Skeletal muscle satellite cell (primary cell): Measurements from ENCODE around the gene FAT2.
A peak's percentile ranks its signal among the peaks of the same experiment; 100 is the strongest.

Experiments used
- H3K27me3 ChIP-seq: 2 replicates; pipeline ENCODE4 v1.7.0; 2013; ENCODE audit warnings: low read length; ENCODE audit not compliant: control insufficient read depth, insufficient read depth
- H3K36me3 ChIP-seq: 2 replicates; pipeline ENCODE4 v1.7.0; 2013; ENCODE audit warnings: mild to moderate bottlenecking, control low read depth, low read length; ENCODE audit not compliant: insufficient read depth
- H3K4me1 ChIP-seq: 2 replicates; pipeline ENCODE4 v1.7.0; 2013; ENCODE audit warnings: low read length; ENCODE audit not compliant: control insufficient read depth, insufficient read depth
- H3K4me2 ChIP-seq: 2 replicates; pipeline ENCODE4 v1.7.0; 2013; ENCODE audit warnings: mild to moderate bottlenecking, low read length
- H3K4me3 ChIP-seq: 2 replicates; pipeline ENCODE4 v1.7.0; 2013; ENCODE audit warnings: low read length
- H3K9ac ChIP-seq: 2 replicates; pipeline ENCODE4 v1.7.0; 2013; ENCODE audit warnings: mild to moderate bottlenecking, low read depth, low read length, moderate library complexity
- H3K9me3 ChIP-seq: replicated peaks from 2 replicates; pipeline ENCODE4 v1.7.0; 2013; ENCODE audit warnings: mild to moderate bottlenecking, control low read depth, low read length

FAT2 gene

GRCh38 chr5:151625285-151625684 lies 34.2 kb upstream of the FAT2 start:
- no peak overlapping the region for H3K9ac ChIP-seq
- peaks cover 13% of the 10 kb centered on the region for H3K4me1 ChIP-seq
- no peaks in the 10 kb centered on the region for H3K9me3 ChIP-seq
- H3K36me3 ChIP-seq, result no peaks in the 10 kb centered on the region
- no peak overlapping the region for H3K4me2 ChIP-seq
- no peak overlapping the region for H3K4me3 ChIP-seq
- peaks cover 36% of the 10 kb centered on the region for H3K27me3 ChIP-seq

DNA sequence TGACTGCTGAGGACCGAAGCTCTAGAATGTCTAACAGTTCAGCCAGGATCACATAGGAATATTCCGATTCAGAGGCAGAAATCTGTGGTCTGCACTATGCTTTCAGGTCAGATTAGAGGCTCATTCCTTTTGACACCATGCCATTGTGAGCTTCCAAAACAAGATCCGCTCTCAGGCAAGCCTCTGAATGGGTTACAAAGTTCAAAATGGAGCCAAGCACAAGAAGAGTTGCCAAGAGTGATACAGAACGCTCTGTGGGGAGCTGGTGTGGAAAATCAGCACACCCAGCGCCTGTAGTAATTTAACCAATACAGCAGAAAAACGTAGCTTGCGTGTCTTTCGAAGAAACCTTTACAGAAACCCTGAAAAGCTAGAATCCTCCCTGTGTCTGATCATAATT lies 33.3 kb upstream of the FAT2 start:
- Histone ChIP-seq H3K9me3 (no peaks in the 10 kb centered on the region), H3K4me2 (peak overlapping the region; percentile 13), H3K9ac (no peak overlapping the region), H3K27me3 (peaks cover 42% of the 10 kb centered on the region), H3K4me3 (no peak overlapping the region), H3K4me1 (peaks cover 9% of the 10 kb centered on the region), H3K36me3 (no peaks in the 10 kb centered on the region)

- Histone ChIP-seq H3K4me2 (no peak overlapping the region), H3K36me3 (no peaks in the 10 kb centered on the region), H3K4me3 (no peak overlapping the region), H3K9ac (no peak overlapping the region), H3K4me1 (no peaks in the 10 kb centered on the region), H3K27me3 (peaks cover 49% of the 10 kb centered on the region), H3K9me3 (no peaks in the 10 kb centered on the region)
Observed at GRCh38 chr5:151622367-151623088, 31.4 kb upstream of the FAT2 start.

- Histone ChIP-seq H3K9me3 (no peaks in the 10 kb centered on the region), H3K9ac (no peak overlapping the region), H3K4me1 (no peaks in the 10 kb centered on the region), H3K4me2 (no peak overlapping the region), H3K27me3 (peaks cover 62% of the 10 kb centered on the region), H3K36me3 (no peaks in the 10 kb centered on the region), H3K4me3 (no peak overlapping the region)
Observed at GRCh38 chr5:151620461-151620840, 29.3 kb upstream of the FAT2 start.

DNA sequence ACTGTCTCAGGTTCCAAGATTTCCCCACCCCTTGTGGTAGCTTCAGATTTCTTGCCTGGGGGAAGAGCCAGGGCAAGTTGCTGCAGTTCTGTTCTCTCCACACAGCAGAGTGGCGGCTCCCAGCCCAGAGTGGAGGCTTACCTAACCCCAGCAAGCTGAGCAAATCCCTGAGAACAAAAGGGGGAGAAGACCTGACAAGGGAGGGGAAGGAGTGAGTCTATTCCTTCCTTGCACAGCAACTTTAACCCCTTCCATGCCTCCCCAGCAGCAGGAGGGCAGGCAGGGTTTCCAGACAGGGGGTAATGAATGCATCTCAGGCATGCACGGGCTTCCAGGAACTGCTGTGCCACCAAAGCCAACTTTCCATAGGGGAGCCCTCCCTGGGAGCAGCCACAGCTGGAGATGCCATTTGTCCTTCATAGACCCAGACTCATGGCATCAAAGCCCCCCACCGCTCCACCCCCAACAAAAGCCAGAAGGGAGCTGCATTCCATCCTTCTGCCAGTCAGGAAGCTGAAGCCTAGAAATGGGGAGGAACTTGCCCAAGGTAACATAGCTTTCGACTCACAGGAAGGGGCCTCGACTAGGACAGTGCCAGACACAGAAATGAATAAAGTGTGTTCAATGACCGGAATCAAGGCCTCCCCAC lies 28.8 kb upstream of the FAT2 start:
- no peaks in the 10 kb centered on the region for H3K4me1 ChIP-seq
- no peak overlapping the region for H3K4me2 ChIP-seq
- H3K36me3 ChIP-seq, result no peaks in the 10 kb centered on the region
- H3K9me3 ChIP-seq, result no peaks in the 10 kb centered on the region
- H3K9ac ChIP-seq, result no peak overlapping the region
- H3K4me3 ChIP-seq, result no peak overlapping the region
- peaks cover 60% of the 10 kb centered on the region for H3K27me3 ChIP-seq

DNA sequence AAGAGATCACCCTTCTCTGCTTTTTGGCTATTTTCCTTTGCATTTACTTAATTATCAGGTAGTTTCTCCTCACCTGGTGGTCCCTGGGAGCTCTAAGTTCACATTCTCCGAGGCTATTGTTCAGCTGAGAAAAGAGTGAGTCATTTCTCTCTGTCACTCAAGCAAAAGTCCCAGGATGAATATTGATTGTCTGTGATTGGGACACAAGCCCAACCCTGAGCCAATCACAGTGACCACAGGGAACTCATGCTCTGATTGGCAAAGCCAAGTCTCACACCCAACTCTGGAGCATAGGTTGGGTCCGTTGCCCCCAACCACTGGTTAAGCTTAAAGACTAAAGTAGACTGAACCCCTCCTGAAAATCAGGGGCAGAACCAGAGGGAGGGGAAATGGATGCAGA lies 27.8 kb upstream of the FAT2 start:
- no peak overlapping the region for H3K4me3 ChIP-seq
- no peaks in the 10 kb centered on the region for H3K4me1 ChIP-seq
- H3K4me2 ChIP-seq, result no peak overlapping the region
- peaks cover 56% of the 10 kb centered on the region for H3K27me3 ChIP-seq
- no peaks in the 10 kb centered on the region for H3K9me3 ChIP-seq
- H3K36me3 ChIP-seq, result no peaks in the 10 kb centered on the region
- no peak overlapping the region for H3K9ac ChIP-seq

GRCh38 chr5:151617841-151618710 lies 26.9 kb upstream of the FAT2 start:
- H3K9me3 ChIP-seq, result no peaks in the 10 kb centered on the region
- H3K4me1 ChIP-seq, result no peaks in the 10 kb centered on the region
- H3K9ac ChIP-seq, result no peak overlapping the region
- H3K27me3 ChIP-seq, result peaks cover 58% of the 10 kb centered on the region
- no peak overlapping the region for H3K4me3 ChIP-seq
- H3K36me3 ChIP-seq, result no peaks in the 10 kb centered on the region
- H3K4me2 ChIP-seq, result no peak overlapping the region

DNA sequence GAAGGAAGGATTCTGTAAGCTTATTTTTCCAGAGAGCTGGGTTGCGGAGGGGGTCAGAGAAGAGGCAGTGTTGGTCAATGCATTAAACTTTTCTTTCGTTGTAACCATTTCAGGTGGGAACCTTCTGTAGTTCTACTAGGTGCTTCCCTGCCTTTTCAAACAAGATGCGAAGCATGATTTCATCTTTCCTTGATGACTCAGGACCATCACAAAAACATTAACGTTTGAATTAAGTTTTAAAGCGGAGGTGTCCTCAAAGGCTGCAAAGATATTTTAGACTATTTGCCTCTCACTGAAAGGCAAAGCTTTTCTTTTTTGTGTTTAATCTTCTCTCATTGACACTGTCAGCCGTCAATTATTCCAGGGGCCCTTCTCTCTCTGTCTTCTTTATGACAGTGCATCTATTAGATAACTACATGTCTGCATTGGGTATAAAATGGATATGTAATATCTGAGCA lies 26.3 kb upstream of the FAT2 start:
- Histone ChIP-seq H3K36me3 (no peaks in the 10 kb centered on the region), H3K9ac (no peak overlapping the region)

DNA sequence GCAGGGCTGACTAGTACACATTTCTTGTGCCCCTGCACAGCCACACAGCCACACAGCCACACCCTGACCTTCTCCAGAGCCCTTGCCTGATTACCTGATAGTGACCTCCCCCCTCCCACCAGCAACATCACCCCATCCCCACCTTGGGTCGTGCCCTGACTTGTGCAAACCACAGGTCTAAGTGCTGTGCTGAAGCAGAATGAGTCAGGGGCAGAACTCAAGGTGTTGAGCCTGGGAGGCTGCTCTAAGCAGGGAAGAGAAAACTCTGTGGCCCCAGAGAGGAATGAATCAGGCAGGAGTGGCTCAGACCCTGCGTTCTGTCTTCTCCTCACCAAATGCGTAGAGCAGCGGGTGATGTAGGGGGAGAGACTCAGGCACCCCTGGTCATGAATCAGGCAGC lies 24.3 kb upstream of the FAT2 start:
- Histone ChIP-seq H3K4me1 (no peaks in the 10 kb centered on the region), H3K4me3 (no peak overlapping the region), H3K36me3 (no peaks in the 10 kb centered on the region), H3K4me2 (no peak overlapping the region), H3K9ac (no peak overlapping the region), H3K27me3 (peaks cover 40% of the 10 kb centered on the region), H3K9me3 (no peaks in the 10 kb centered on the region)

More for the DNA sequence above, 26.3 kb upstream of the FAT2 start:
- Histone ChIP-seq H3K4me2 (no peak overlapping the region), H3K9me3 (no peaks in the 10 kb centered on the region), H3K4me3 (no peak overlapping the region), H3K4me1 (no peaks in the 10 kb centered on the region), H3K27me3 (peaks cover 52% of the 10 kb centered on the region)

DNA sequence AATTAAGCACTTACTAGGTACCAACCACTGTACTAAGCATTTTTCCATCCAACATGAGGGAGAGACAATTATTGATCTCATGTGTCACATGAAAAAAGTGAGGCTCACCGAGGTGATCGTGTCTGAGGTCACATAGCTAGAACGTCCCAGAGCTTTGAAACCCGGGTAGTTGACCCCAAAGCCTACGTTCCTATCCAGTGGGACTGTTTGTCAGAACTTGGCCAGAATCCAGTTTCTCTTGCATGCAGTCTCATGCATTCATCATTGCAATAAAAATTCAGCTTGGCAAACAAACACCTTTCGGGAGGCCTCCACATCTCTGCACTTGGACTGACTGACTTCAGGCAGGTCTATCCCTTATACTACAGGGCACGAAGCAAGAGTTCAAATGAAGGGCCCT lies 23.4 kb upstream of the FAT2 start:
- Histone ChIP-seq H3K9ac (no peak overlapping the region), H3K4me2 (no peak overlapping the region)

DNA sequence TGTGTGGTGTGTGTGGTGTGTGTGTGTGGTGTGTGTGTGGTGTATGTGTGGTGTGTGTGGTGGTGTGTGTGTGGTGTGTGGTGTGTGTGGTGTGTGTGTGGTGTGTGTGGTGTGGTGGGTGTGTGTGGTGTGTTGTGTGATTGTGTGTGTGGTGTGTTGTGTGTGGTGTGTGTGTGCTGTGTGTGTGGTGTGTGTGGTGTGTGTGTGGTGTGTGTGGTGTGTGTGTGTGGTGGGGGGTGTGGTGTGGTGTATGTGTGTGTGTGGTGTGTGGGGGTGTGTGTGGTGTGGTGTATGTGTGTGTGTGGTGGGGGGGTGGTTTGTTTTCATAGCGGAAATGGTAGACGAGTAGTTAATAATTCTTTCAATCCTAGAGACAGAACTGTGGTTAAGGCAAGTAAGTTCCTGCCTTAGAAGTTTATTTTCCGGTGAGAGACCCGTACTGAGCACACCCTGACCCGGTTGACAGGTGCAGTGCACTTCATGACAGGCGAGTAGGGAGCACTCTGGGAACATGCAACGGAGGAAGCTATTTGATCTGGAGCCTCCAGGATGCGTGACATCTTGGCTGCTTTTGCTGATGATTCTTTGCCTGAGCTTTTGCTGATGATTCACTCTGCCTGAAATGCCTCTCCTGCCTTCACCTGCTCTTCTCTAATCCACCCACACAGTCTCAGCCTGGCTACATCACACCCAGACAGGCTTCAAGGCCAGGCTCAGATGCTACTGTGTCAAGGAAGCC lies 21.7 kb upstream of the FAT2 start:
- Histone ChIP-seq H3K9me3 (no peaks in the 10 kb centered on the region), H3K27me3 (peaks cover 28% of the 10 kb centered on the region), H3K4me2 (no peak overlapping the region), H3K36me3 (no peaks in the 10 kb centered on the region), H3K9ac (no peak overlapping the region), H3K4me3 (no peak overlapping the region), H3K4me1 (no peaks in the 10 kb centered on the region)

More for the DNA sequence above, 23.4 kb upstream of the FAT2 start:
- H3K9me3 ChIP-seq, result no peaks in the 10 kb centered on the region
- H3K4me3 ChIP-seq, result no peak overlapping the region
- H3K36me3 ChIP-seq, result no peaks in the 10 kb centered on the region
- peaks cover 33% of the 10 kb centered on the region for H3K27me3 ChIP-seq
- no peaks in the 10 kb centered on the region for H3K4me1 ChIP-seq
